Measurements from ENCODE around the gene DGCR2. TPM values are rescaled to one million over a fixed set of nuclear protein-coding genes. Genes with fewer than 3 reads are reported as not detected.

The DGCR2 gene
- polyA plus RNA-seq, 4 donors: 69.0 to 75.9 (median 71.2) TPM

- no peak for DNase-seq (ENCODE audit: low read depth in 4 of 4, low spot score in 3 of 4)
Measured at GRCh38 chr22:19111140-19111539, 11.1 kb downstream of the DGCR2 start.

DNA sequence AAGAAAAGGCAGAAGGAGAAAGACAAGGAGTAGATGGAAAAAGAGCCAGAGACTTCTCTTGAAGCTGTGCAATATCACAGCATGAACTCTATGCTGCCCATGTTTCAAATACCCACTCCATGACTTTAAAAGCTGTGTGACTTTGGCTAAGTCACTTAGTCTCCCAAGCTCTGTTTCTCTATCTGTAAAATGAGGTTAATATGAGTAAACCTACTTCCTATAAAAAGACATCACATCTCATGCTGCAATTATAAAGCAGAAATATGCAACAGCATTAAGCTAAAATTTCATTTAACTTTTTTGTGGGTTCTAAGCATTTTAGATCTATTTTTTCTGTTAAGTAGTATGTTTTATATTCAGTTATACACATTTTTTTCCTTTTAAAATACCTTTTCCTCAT is 11.6 kb downstream of the DGCR2 start:
- no peak for DNase-seq (ENCODE audit: low read depth in 4 of 4, low spot score in 3 of 4)

DNA sequence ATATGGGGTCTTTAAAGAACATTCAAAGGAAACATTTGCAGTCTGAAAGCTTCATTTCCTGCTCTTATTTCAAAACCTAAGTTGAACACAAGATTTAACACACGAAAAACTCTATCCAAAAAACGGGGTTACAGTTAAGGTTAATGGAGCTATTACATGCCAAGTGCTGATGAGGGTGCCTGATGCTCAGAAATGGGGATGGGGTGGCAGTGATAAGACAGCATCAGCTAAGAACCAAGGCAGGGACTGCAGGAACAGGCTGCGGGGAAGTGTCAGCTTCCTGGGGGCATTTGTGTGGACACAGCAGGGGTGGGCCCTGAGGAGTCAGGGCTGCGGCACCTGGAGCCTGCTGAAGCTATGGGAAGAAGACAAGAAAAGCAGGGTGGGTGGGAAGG is 12.2 kb downstream of the DGCR2 start:
- DNase-seq (ENCODE audit: low read depth in 4 of 4, low spot score in 3 of 4): no peak

DNA sequence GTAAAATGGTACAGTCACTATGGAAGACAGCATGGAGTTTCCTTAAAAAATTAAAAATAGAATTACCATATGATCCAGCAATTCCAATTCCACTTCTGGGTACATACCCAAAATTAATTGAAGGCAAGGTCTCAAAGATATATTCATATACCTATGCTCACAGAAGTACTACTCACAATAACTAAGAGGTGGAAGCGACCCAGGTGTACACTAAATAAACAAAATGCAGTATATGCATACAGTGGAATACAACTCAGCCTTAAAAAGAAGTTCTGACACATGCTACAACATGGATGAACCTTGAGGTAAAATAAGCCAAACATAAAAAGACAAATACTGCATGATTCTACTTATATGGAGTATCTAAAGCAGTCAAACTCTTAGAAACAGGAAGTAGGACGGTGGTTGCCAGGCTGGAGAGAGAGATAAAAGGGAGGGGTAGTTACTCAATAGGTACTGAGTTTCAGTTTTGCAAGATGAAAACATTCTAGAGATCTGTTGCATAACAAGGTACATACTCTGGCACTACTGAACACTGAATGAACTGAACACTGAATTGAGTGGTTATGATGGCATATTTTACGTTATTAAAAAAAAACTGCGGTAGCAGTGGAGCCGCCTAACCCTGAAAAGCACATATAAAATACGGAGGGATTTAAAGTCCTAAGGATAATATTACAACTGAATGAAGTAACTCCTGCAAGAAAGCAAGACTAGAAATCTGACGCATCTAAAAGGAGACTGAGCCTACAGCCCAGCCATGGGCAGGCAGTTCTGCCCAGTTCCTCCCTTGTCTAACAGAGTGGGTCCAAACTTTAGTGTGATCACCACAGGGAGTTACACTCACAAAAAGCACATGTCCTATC is 12.8 kb downstream of the DGCR2 start:
- DNase-seq (ENCODE audit: low read depth in 4 of 4, low spot score in 3 of 4): no peak

DNA sequence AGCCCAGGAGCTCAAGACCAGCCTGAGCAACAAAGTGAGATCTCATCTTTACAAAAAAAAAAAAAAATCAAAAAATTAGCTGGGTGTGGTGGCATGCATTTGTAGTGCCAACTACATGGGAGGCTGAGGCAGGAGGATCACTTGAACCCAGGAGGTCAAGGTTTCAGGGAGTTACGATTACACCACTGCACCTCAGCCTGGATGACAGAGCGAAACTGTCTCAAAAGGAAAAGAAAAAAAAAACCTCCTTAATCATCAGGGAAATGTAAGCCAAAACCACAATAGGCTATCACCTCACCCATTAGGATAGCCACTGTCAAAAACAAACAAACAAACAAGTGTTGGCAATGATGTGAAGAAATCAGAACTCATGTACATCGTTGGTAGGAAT is 13.4 kb downstream of the DGCR2 start:
- DNase-seq (ENCODE audit: low read depth in 4 of 4, low spot score in 3 of 4): no peak

DNA sequence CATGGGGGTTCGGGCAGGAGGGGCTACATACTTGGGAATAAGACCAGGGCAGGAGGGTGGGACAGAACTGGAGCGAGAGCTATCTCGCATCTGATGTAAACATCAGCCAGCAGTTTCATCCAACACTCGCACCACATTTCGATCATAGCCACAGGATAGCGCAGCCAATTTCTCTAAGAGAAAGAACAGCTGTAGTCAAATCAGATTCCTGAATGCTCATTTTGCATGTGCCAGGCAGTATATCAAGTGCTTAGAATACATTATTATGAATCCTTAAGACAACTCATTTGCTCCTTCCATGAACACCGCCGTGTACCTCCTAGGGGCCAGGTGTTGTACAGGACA is 14.5 kb downstream of the DGCR2 start:
- DNase-seq (ENCODE audit: low read depth in 4 of 4, low spot score in 3 of 4): no peak

DNA sequence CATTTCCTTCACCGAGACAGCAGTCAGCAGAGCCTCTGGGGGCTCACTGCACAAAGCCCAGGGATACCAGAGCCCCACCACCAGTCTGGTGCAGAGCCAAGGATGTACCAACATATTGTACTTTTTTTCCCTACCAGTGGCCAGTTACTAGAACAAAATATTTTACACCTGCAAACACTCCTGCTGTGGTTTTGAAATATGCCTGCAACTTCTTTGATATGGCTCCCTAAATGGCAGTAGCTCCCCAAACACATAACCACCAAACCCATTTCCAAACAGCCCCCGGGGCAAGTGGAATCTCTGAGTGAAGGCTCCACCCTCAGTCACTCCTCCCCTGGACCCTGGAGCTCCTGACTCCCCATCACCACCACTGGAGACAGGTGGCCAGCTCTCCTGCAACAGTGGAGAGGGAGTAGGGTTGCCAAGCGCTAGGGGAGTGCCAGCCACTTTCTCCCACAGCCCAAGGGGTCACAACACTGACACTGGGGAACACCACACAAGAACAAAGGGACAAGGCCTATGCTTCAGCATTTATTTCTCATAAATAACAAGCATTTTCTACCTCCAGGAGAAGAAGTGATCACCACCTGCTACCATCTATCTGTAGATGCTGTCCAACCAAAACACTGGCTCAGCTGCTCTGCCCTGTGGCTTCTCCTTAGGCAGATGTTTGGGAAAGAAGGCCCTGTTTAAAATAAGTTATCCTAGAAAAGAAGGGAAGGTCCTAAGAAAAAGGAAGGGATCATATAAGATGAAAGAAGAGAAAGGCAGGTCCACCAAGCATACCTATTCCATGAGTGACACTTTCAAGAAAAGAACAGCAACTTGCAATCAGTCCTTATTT is 15.1 kb downstream of the DGCR2 start:
- no peak for DNase-seq (ENCODE audit: low read depth in 4 of 4, low spot score in 3 of 4)

DNA sequence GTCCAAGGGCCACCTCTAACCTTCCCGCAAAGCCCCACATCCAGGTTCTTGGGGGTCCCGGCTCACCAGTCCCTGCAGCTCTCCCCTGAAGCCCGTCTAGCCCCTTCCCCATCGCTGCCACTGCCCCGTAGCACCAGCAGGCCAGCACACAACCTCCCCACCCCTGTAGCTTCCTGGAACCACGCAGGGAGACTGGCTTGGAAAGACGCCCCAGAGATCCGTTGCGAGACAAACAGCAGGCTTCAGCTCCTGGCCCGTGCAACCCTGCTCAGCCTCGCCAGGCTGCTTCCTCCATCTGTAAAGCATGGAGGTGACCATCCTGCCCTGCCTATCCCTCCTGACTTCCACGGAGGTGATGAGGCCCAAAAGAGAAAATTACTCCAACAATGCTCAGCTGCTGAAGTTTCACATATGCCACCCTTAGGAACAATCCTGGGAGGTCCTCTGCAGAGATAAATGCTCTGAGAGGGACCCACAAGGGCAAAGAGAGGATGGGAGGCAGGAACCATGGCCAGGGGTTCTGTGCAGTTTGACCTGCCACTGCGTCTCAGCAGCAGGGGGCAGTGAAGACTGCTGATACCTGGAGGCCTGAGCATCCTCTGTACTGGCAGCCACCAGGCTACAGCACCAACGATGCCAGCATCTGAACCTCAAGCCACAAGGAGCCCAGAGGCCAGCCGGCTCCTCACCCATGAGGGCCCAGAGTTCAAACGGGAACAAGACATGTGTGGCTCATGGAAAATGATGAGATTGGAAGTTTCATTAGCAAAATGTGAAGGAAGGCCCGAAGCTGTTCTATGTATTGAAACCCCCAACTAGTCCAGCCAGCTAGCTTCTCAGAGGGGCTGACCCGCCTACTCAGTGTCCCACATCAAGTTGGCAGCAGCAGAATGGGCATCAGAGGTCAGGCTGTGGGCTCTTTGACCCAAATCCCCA is 16.1 kb downstream of the DGCR2 start:
- no peak for DNase-seq (ENCODE audit: low read depth in 4 of 4, low spot score in 3 of 4)

DNA sequence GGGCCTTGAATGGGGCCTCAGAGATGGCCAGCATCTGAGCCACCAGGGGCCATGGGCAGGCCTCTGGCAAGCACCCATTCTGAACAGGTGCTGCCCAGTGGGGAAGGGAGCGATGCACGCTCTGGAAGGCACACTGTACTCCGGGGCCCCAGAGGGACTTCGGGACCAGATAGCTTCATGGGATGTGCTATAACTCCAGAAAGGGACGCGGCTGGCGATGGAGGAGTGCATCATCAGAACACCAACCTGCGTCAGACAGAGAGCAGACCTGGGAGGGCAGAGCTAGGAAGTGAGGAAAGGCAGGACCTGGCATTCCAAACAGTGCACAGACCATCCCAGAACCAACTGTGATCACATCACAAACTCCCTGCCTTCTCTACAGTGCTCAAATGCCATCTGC is 16.8 kb downstream of the DGCR2 start:
- no peak for DNase-seq (ENCODE audit: low read depth in 4 of 4, low spot score in 3 of 4)

- DNase-seq (ENCODE audit: low read depth in 4 of 4, low spot score in 3 of 4): no peak
Measured at GRCh38 chr22:19103880-19104821, 18.1 kb downstream of the DGCR2 start.

DNA sequence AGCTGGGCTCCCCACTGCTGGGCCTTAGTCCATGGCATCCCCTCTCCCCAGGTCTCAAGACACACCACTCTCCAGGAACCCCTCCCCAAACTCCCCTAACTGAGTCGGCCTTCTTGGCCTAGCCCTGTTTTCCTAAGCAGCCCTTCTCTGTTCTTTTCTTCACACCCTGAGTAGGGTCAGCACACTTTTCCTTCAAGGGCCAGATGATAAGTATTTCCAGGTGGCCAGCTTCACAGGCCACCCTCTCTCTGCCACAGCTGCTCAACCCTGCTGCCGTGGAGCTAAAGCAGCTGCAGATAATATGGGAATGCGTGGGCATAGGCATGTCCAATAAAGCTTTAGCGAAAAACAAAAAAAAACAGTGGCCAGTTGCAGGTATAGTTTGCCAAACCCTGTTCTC is 24.1 kb downstream of the DGCR2 start:
- no peak for DNase-seq (ENCODE audit: low read depth in 4 of 4, low spot score in 3 of 4)

DNA sequence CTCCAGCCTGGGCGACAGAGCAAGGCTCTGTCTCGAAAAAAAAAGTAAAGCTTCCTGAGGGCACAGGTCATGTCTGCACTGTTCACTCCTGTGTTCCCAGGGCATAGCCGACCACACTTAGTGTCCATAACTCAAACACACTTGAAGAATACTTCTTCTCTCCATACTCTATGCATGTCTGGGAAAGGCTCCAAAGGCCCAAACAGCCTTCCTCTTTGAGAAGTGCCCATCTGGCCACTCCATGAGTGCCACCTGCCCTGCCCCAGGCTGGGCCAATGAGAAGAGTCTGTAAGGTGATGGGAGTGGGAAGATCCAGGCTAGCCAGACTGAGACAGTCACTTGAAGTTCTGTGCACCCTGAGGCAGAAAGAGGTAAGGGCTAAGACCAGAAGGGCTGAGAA is 24.7 kb downstream of the DGCR2 start:
- no peak for DNase-seq (ENCODE audit: low read depth in 4 of 4, low spot score in 3 of 4)

- DNase-seq (ENCODE audit: low read depth in 4 of 4, low spot score in 3 of 4): no peak
Measured at GRCh38 chr22:19096555-19096954, 25.7 kb downstream of the DGCR2 start.

DNA sequence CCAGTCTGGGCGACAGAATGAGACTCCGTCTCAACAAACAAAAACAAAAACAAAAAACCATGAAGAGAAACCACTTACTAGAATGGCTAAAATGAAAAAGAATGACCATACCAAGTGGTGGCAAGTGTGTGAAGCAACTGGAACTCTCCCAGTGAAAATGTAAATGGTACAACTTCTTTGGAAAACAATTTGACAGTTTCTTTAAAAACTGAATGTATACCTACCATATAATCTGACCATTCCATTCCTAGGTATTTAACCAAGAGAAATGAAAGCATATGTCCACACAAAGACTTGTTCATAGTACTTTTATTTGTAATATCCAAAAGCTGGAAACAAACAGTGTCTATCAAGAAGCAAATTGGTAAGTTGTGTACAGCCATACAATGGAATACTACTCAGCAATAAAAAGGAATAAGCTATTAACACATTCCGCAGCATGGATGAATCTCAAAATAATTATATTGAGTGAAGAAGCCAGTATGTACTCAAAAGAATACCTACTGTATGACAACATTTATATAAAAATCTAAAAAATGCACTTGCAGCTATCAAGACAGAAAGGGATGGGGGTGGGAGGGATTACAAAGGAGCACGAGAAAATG is 27.7 kb downstream of the DGCR2 start:
- no peak for DNase-seq (ENCODE audit: low read depth in 4 of 4, low spot score in 3 of 4)

- DNase-seq (ENCODE audit: low read depth in 4 of 4, low spot score in 3 of 4): no peak
Measured at GRCh38 chr22:19092725-19093124, 29.5 kb downstream of the DGCR2 start.

GRCh38 chr22:19090586-19091127 is 31.6 kb downstream of the DGCR2 start:
- no peak for DNase-seq (ENCODE audit: low read depth in 4 of 4, low spot score in 3 of 4)

DNA sequence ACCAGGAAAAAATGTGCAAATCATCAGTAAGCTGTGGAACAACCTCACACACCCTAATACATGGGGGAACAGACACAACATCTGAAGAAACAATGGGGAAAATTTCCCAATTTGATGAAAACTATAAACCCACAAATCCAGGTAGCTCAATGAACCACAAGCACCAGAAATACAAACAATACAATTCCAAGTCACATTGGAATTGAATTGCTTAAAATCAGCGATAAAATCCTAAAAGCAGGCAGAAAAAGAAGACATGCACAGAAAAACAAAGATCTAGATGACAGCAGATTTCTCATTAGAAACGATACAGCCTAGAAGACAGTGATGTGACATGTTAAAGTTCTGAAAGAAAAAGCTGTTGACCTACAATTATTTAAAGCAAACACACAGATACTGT is 32.0 kb downstream of the DGCR2 start:
- no peak for DNase-seq (ENCODE audit: low read depth in 4 of 4, low spot score in 3 of 4)

GRCh38 chr22:19088866-19089595 is 33.2 kb downstream of the DGCR2 start:
- DNase-seq (ENCODE audit: low read depth in 4 of 4, low spot score in 3 of 4): no peak

Measured in left renal pelvis (tissue), 4 donors.